GM19193 (cell line): ENCODE data around the gene CREBZF.

Experiments
- POLR2A ChIP-seq: IDR thresholded peaks from 4 replicates; pipeline ENCODE4 v1.6.1; 2011; ENCODE audit not compliant: insufficient read depth, insufficient read length; ENCODE audit errors: extremely low read depth

Gene CREBZF

GRCh38 chr11:85652786-85653447, 12.0 kb downstream of the CREBZF start:
- no peak for TF ChIP-seq POLR2A

- TF ChIP-seq POLR2A = no peak
Measured at GRCh38 chr11:85651118-85651517, 13.8 kb downstream of the CREBZF start.

GRCh38 chr11:85647604-85648299, 17.2 kb downstream of the CREBZF start, which contains the start of gene TMEM126A:
TSS of gene TMEM126A (plus strand) at chr11:85647967. CDS start at chr11:85650256, 2,289 bp downstream.
- TF ChIP-seq POLR2A = peak; percentile 95

- TF ChIP-seq POLR2A = no peak
Measured at GRCh38 chr11:85647078-85647477, 17.9 kb downstream of the CREBZF start.

DNA sequence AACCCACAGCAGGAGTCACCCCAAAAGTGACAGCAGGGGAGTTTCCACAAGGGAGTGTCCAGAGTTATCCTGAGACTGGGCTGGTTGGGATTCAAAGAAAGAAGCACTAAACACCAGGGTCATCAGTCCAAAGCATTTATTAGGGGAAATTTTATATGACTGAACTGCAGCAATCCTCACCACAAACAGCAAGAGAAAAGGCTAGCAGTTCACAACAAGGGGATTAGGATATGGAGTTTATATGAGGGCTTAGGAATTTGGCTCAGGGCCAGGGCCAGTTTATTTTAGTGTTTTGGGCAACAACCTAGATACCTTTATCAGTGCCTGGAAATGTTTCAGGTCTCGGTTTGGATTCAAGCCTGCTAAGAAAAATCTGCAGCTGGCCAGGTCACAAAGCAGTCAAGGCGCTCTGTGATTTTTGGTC, 21.7 kb downstream of the CREBZF start:
- no peak for TF ChIP-seq POLR2A

- TF ChIP-seq POLR2A = no peak
Measured at GRCh38 chr11:85634747-85635146, 30.2 kb downstream of the CREBZF start.

DNA sequence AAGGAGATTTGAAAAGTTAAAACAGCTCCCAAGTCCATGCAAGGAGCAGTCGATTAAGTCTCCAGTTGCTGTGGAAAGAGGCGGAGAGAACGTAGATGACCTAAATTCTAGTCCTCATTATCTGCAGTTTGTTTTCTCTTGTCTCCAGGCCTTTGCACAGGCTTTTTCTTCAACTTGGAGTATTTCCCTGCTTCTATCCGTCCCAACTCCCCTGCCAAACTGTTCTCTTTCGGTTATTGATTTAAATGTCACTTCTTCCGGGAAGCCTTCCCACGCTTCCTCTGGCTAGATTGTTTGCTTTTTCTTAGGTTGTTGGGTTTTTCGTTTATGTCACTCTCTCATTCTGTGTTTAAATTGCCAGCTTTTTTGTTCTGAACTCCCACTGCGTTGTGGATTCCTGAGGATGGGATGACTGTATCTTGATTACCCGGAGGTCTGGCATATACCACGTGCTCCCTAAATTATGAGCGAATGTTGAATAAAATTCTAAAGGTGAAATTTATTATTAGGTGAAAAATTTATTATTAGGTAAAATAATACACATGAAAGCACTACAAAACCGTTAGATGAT, 36.1 kb downstream of the CREBZF start:
- no peak for TF ChIP-seq POLR2A

GRCh38 chr11:85627998-85628770, 36.7 kb downstream of the CREBZF start, which contains the start of gene TMEM126B:
TSS of gene TMEM126B (plus strand) at chr11:85628593. CDS start at chr11:85628608, 15 bp downstream.
- TF ChIP-seq POLR2A = peak; percentile 90

- TF ChIP-seq POLR2A = no peak
Measured at GRCh38 chr11:85627332-85627997, 37.5 kb downstream of the CREBZF start, which contains the start of gene DLG2. TSS of gene DLG2 (minus strand) at chr11:85627344.

- no peak for TF ChIP-seq POLR2A
Measured at GRCh38 chr11:85626496-85626895, 38.4 kb downstream of the CREBZF start.

DNA sequence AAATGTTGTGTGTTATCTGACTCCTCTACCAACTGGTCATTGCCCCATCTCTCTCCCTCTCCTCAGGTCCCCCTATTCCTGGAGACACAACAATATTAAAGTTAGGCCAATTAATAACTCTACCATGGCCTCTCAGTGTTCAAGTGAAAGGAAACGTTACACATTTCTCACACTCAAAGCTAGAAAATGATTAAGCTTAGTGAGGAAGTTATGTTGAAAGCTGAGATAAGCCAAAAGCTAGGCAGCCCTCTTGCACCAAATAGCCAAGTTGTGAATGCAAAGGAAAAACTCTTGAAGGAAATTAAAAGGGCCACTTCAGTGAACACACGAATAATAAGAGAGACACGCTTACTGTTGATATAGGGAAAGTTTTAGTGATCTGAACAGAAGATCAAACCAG, 44.7 kb downstream of the CREBZF start:
- no peak for TF ChIP-seq POLR2A

DNA sequence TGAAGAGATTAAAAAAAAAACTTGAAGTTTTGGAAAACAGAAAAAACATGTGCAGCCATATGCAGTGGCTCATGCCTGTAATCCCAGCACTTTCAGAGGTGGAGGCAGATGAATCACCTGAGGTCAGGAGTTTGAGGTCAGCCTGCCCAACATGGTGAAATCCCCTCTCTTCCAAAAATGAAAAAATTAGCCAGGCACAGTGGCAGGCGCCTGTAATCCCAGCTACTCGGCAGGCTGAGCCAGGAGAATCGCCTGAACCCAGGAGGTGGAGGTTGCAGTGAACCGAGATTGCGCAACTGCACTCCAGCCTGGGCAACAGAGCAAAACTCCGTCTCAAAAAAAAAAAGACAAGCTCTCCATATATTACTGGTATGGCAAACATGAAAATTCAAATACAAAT, 45.4 kb downstream of the CREBZF start:
- no peak for TF ChIP-seq POLR2A
